ENCODE data around the gene FOXI1.

FOXI1 gene

GRCh38 chr5:170154297-170154696 lies 48.6 kb downstream of the FOXI1 start:
- DNase-seq: no peak

GRCh38 chr5:170154744-170155143 lies 49.0 kb downstream of the FOXI1 start:
- DNase-seq: no peak

GRCh38 chr5:170155771-170156170 lies 50.1 kb downstream of the FOXI1 start:
- no peak for DNase-seq

GRCh38 chr5:170159101-170159698 lies 53.5 kb downstream of the FOXI1 start:
- DNase-seq: no peak
